SHP77 treated with DMSO at 0.1 percent for 48 hours (cell line): ENCODE results near the gene LTBP1.
"Not testable (repeated sequence)": the region's sequence is repeated elsewhere in the genome, so short reads cannot be mapped to it uniquely, and the experiment has no call there.

Source experiments
- DNase-seq: peaks from one replicate; lab custom pipeline; 2025; lab: John Stamatoyannopoulos, UW

LTBP1 gene

GRCh38 chr2:33430077-33430476 is 483.3 kb downstream of the LTBP1 start:
- DNase-seq, result no peak

- DNase-seq, result no peak
Measured at GRCh38 chr2:33430856-33431255, 484.1 kb downstream of the LTBP1 start.

- no peak for DNase-seq
Measured at GRCh38 chr2:33432871-33433270, 486.1 kb downstream of the LTBP1 start.

GRCh38 chr2:33433279-33434235 is 486.8 kb downstream of the LTBP1 start:
- DNase-seq, result no peak

GRCh38 chr2:33435518-33435917 is 488.8 kb downstream of the LTBP1 start:
- DNase-seq, result no peak

GRCh38 chr2:33436083-33436482 is 489.3 kb downstream of the LTBP1 start:
- DNase-seq, result no peak

- no peak for DNase-seq
Measured at GRCh38 chr2:33437297-33437696, 490.5 kb downstream of the LTBP1 start.

GRCh38 chr2:33437815-33438214 is 491.1 kb downstream of the LTBP1 start:
- no peak for DNase-seq

- peak; percentile 21 for DNase-seq
Measured at GRCh38 chr2:33441235-33441810, 494.6 kb downstream of the LTBP1 start.

- DNase-seq, result not testable (repeated sequence)
Measured at GRCh38 chr2:33442052-33442451, 495.3 kb downstream of the LTBP1 start.

- no peak for DNase-seq
Measured at GRCh38 chr2:33442528-33443079, 495.9 kb downstream of the LTBP1 start.

- no peak for DNase-seq
Measured at GRCh38 chr2:33443274-33443829, 496.6 kb downstream of the LTBP1 start.

- DNase-seq, result no peak
Measured at GRCh38 chr2:33444967-33445366, 498.2 kb downstream of the LTBP1 start.

GRCh38 chr2:33448220-33448899 is 501.6 kb downstream of the LTBP1 start:
- DNase-seq, result no peak
